ENCODE measurements around the gene IRGM. TPM values are rescaled to one million over a fixed set of nuclear protein-coding genes. Genes with fewer than 3 reads are reported as not detected.
A peak's percentile ranks its signal among the peaks of the same experiment; 100 is the strongest.
"Not testable (repeated sequence)": the region's sequence is repeated elsewhere in the genome, so short reads cannot be mapped to it uniquely, and the experiment has no call there.

The IRGM gene
- polyA plus RNA-seq (2012; ENCODE audit: insufficient read depth, insufficient read length) = 0.96 TPM

GRCh38 chr5:150846308-150846653, at the start of gene IRGM:
TSS of gene IRGM (plus strand) at chr5:150846521. CDS start at chr5:150848124, 1,603 bp downstream.
- not testable (repeated sequence) for DNase-seq (ENCODE audit: low read depth, low spot score)
- H3K4me3 ChIP-seq (ENCODE audit: low read length) = peak within 1 kb of the TSS; percentile 30

- no peak overlapping the region for H3K4me3 ChIP-seq (ENCODE audit: low read length)
Measured at GRCh38 chr5:150797384-150797783, 48.9 kb upstream of the IRGM start.

GRCh38 chr5:150801117-150801927, 45.0 kb upstream of the IRGM start:
- peak; percentile 58 for DNase-seq (ENCODE audit: low read depth, low spot score)
- H3K4me3 ChIP-seq (ENCODE audit: low read length) = no peak overlapping the region

More at GRCh38 chr5:150797384-150797783, 48.9 kb upstream of the IRGM start:
- no peak for DNase-seq (ENCODE audit: low read depth, low spot score)

- no peak overlapping the region for H3K4me3 ChIP-seq (ENCODE audit: low read length)
- no peak for DNase-seq (ENCODE audit: low read depth, low spot score)
Measured at GRCh38 chr5:150804388-150804787, 41.9 kb upstream of the IRGM start.

GRCh38 chr5:150809363-150809762, 37.0 kb upstream of the IRGM start:
- no peak overlapping the region for H3K4me3 ChIP-seq (ENCODE audit: low read length)
- no peak for DNase-seq (ENCODE audit: low read depth, low spot score)

DNA sequence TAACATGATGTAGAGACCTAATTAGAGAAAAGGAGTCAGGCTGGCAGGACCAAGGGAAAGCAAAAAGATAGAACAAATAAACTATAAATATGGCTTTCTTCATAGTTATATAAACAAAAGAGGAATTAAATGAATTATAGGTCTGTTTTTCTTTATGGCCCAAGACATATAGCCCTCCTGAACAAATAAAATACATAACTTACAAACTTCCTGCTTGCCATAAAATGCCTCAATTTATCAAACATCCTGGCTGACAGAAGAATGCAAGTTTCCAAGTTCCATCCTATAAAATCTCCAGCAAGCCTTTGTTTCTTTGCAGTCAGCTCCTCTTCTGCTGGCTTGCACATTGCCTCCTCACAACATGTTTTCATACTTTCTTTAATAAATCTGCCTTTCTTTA, 31.3 kb upstream of the IRGM start:
- no peak overlapping the region for H3K4me3 ChIP-seq (ENCODE audit: low read length)
- DNase-seq (ENCODE audit: low read depth, low spot score) = no peak

DNA sequence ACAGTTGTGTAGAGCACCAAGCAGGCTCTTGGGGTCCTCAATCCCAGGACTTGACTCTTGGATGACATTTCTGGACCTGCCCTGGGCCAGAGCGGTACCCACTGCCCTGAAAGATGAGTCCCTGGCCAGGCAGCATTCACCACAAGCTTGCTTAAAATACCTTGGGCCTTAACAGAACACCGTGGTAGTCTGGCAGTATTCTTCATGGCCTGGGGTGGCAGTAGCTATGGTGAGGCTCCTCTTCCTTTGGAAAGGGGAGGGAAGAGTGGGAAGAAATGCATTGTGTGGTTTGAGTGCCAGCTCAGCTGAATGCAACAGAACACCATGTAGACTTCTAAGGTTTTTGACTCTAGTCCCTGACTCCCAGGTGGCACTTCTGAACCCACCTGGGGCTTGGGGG, 29.4 kb upstream of the IRGM start:
- H3K4me3 ChIP-seq (ENCODE audit: low read length) = no peak overlapping the region
- no peak for DNase-seq (ENCODE audit: low read depth, low spot score)

DNA sequence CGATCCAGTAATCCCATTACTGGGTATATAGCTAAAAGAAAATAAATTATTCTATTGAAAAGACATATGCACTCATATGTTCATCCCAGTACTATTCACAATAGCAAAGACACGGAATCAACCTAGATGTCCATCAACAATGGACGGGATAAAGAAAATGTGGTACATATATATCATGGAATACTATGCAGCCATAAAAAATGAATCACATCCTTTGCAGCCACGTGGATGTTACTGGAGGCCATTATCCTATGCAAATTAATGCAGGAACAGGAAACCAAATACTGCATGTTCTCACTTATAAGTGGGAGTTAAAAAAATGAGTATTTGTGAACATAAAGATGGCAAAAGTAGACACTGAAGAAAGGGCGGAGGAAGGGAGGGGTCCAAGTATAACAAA, 16.6 kb upstream of the IRGM start:
- DNase-seq (ENCODE audit: low read depth, low spot score) = no peak
- H3K4me3 ChIP-seq (ENCODE audit: low read length) = no peak overlapping the region

DNA sequence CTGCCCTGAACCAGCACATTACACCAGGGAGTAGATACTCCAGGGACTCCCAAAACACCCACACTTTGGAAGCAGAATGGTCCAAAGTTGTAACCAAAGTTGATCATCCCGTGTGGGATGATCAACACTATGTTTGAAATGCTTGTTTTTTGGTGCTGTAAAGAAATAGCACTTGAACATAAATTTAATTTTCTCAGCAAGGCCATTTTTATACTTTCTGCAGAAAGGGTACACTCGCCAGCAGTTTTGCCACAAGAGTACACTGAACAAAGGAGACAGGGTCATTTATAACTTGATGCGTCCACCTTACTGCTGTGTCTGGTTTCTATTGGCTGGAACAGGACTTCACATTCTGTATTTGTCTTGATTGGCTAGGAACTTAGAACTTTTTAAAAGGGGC, 14.5 kb upstream of the IRGM start:
- DNase-seq (ENCODE audit: low read depth, low spot score); H3K4me3 ChIP-seq (ENCODE audit: low read length): not testable (repeated sequence)

DNA sequence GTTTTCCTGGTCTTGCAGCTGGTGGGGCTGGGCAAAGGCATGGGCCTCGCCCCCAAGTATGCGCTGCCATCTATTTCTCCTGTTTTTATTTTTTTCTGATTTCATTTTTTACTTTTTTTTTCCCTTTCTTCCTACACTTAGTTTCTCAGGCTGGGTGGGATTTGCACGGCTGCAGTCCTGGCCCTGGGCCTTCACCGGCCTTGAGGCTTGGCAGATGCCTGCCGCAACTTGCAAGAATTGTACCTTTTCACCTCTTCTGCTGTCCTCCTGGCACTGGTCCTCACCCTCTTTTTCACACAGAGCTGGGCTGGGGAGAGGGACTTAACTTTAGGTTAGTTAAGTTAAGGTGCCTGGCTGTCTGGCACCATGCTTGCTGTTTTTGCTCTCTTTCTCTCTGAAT, 10.3 kb upstream of the IRGM start:
- no peak for DNase-seq (ENCODE audit: low read depth, low spot score)
- H3K4me3 ChIP-seq (ENCODE audit: low read length) = no peak overlapping the region

- no peak for DNase-seq (ENCODE audit: low read depth, low spot score)
- H3K4me3 ChIP-seq (ENCODE audit: low read length) = no peak overlapping the region
Measured at GRCh38 chr5:150836703-150837102, 9.6 kb upstream of the IRGM start.

DNA sequence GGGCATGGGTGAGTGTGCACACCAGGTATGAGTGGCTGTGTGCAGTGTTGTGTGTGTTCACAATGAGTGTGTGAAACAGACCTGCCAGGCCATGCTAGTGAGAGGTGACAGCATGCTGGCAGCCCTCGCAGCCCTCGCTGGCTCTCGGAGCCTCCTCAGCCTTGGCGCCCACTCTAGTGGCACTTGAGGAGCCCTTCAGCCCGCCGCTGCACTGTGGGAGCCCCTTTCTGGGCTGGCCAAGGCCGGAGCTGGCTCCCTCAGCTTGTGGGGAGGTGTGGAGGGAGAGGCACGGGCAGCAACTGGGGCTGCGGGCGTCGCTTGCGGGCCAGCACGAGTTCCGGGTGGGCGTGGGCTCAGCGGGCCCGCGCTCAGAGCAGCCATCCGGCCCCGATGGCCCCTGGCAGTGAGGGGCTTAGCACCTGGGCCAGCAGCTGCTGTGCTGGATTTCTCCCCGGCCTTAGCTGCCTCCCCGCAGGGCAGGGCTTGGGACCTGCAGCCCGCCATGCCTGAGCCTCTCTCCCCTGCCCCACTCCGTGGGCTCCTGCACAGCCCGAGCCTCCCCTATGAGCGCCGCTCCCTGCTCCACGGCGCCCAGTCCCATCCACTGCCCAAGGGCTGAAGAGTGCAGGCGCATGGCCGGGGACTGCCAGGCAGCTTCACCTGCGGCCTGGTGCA, 999 bp upstream of the IRGM start:
- not testable (repeated sequence) for H3K4me3 ChIP-seq (ENCODE audit: low read length); DNase-seq (ENCODE audit: low read depth, low spot score)

GRCh38 chr5:150846654-150847333, 473 bp downstream of the IRGM start:
- peak; percentile 93 for DNase-seq (ENCODE audit: low read depth, low spot score)
- H3K4me3 ChIP-seq (ENCODE audit: low read length) = peak overlapping the region; percentile 30

DNA sequence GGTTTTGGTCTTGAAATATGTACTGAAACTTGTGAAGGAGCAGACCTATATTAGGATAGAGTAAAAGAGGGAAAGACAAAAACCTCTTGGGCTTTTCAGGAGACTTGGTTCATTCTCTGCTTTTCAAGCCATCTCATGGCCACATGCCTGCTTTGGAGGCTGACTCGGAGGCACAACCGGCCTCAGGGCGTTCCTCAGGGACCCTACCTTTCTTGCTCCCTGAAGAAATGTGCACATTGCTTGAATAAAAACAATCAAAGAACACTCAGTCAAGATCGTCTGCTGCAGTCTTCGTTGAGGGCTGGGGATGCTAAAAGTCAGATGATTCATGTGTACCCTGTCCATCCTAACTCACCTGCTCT, 994 bp downstream of the IRGM start:
- H3K4me3 ChIP-seq (ENCODE audit: low read length) = no peak overlapping the region
- no peak for DNase-seq (ENCODE audit: low read depth, low spot score)

GRCh38 chr5:150848271-150848670, 1.9 kb downstream of the IRGM start:
- no peak overlapping the region for H3K4me3 ChIP-seq (ENCODE audit: low read length)
- DNase-seq (ENCODE audit: low read depth, low spot score) = no peak

DNA sequence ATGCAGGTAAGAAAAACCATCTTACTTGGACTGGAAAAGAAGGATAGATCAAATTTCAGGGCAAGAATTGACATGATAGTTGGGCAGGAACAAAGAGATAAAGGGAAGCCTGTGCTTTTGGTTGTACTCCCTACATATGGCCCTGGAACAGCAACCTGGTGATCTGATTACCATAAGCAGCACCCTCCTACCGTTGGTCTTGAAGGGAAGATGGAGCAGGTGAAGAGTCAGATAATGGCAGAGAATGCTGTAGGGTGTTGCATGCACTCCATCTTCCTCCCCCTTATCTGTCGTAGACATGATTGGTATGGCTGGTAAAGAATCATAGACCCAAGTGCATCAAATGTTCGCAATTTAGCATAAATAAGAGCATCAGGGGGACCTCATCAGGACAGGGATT, 4.7 kb downstream of the IRGM start:
- DNase-seq (ENCODE audit: low read depth, low spot score) = no peak
- no peak overlapping the region for H3K4me3 ChIP-seq (ENCODE audit: low read length)

- DNase-seq (ENCODE audit: low read depth, low spot score) = no peak
- no peak overlapping the region for H3K4me3 ChIP-seq (ENCODE audit: low read length)
Measured at GRCh38 chr5:150853561-150853960, 7.2 kb downstream of the IRGM start.

DNA sequence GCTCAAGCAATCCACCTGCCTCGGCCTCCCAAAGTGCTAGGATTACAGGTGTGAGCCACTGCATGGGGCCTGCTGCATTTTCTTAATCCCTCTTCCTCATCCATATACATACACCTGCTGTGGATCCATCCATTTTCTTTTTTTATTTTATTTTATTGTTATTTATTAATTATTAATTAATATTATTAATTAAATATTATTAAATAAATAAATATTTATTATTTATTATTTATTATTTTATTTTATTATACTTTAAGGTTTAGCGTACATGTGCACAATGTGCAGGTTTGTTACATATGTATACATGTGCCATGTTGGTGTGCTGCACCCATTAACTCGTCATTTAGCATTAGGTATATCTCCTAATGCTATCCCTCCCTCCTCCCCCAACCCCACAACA, 10.4 kb downstream of the IRGM start:
- not testable (repeated sequence) for DNase-seq (ENCODE audit: low read depth, low spot score); H3K4me3 ChIP-seq (ENCODE audit: low read length)

- no peak for DNase-seq (ENCODE audit: low read depth, low spot score)
- H3K4me3 ChIP-seq (ENCODE audit: low read length) = no peak overlapping the region
Measured at GRCh38 chr5:150860246-150860821, 14.0 kb downstream of the IRGM start.

DNA sequence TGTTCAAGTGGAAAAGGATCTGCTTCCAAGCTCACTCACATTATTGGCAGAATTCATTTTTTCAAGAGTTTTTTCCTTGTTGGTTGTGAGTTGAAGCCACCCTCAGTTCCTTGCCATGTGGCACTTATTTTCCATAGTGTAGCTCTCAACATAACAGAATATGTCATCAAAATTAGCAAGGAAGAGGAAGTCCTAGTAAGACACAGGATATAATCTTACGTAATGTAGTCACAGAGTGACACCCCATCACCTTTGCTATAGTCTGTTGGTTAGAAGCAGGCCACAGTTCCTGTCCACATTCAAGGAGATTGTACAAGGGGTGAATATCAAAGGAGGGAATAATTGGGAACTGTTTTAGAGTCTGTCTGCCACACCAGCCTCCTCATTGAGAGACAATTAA, 15.7 kb downstream of the IRGM start:
- no peak overlapping the region for H3K4me3 ChIP-seq (ENCODE audit: low read length)
- DNase-seq (ENCODE audit: low read depth, low spot score) = no peak
